Measurements from ENCODE around the gene EXOC3L1. TPM values are rescaled to one million over a fixed set of nuclear protein-coding genes. Genes with fewer than 3 reads are reported as not detected.

The EXOC3L1 gene
- total RNA-seq, 1 experiment from 2014 or later, result not detected

DNA sequence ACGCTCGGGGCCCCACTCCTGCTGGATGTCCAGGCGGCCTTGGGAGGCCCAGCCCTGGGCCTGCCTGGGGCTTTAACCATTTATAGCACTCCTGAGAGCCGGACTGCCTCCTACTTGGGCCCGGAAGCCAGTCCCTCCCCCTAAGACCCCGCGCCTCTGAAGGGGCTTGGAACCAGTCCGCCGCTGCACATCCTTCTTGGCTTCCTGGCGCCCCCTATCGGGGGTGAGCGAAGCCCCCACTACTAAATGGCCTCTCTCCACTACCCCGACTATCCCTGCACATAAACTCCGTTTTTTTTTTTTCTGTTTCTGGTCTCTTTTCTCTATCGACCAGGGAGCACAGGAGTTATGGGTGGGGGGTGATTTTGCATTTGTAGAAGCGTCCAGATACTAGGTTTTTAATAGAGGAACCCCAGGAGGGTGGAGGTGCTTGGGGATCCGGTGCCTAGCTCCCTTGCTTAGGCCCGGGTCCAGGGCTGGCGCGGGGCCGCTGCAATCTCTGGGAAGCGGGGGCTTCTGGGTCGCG, 20.2 kb downstream of the EXOC3L1 start:
- no peak for DNase-seq
- Histone ChIP-seq H3K4me3 (peak overlapping the region; percentile 74), H3K9me2 (ENCODE audit: insufficient read depth) (no peaks in the 10 kb centered on the region), H3K36me3 (ENCODE audit: low read depth) (no peaks in the 10 kb centered on the region), H2AFZ (peak overlapping the region; percentile 72), H3K27ac (peak overlapping the region; percentile 76), H3F3A (ENCODE audit: insufficient read depth, low read depth) (peaks cover 53% of the 10 kb centered on the region), H3K9me3 (ENCODE audit: insufficient read depth, low read depth) (no peaks in the 10 kb centered on the region), H3K4me1 (replicated peaks; ENCODE audit: insufficient read depth) (peaks cover 35% of the 10 kb centered on the region), H3K4me2 (peak overlapping the region; percentile 98), H3K27me3 (ENCODE audit: insufficient read depth, low read depth) (no peaks in the 10 kb centered on the region), H4K20me1 (ENCODE audit: insufficient read depth) (no peaks in the 10 kb centered on the region), H3K79me2 (ENCODE audit: low read depth) (peaks cover 15% of the 10 kb centered on the region; the same call in 1 of the 2 replicates)
- TSS peak; percentile 82 for BruUV-seq (replicated peaks)
- no peak for TF ChIP-seq EZH2 (IDR thresholded peaks at IDR 0.05; ENCODE audit: low read depth)
- TF ChIP-seq, protein P1, sequence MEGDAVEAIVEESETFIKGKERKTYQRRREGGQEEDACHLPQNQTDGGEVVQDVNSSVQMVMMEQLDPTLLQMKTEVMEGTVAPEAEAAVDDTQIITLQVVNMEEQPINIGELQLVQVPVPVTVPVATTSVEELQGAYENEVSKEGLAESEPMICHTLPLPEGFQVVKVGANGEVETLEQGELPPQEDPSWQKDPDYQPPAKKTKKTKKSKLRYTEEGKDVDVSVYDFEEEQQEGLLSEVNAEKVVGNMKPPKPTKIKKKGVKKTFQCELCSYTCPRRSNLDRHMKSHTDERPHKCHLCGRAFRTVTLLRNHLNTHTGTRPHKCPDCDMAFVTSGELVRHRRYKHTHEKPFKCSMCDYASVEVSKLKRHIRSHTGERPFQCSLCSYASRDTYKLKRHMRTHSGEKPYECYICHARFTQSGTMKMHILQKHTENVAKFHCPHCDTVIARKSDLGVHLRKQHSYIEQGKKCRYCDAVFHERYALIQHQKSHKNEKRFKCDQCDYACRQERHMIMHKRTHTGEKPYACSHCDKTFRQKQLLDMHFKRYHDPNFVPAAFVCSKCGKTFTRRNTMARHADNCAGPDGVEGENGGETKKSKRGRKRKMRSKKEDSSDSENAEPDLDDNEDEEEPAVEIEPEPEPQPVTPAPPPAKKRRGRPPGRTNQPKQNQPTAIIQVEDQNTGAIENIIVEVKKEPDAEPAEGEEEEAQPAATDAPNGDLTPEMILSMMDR (conservative IDR thresholded peaks at IDR 0.05), result peak; percentile 74
- intact Hi-C loops (cut with micrococcal nuclease; ENCODE audit: unreplicated experiment), result loop anchor here (5.0 kb wide), 2 partner anchors 78 to 152 kb away; partner anchors contain the start of genes FHOD1 and SLC9A5
- ChIA-PET CTCF (interaction anchor here (0.6 to 1.2 kb wide), 5 partner anchors 9 to 353 kb away, joined by 3 to 7 read pairs (median 4); partner anchors contain the start of gene HSD11B2), POLR2A (ENCODE audit: unreplicated experiment) (interaction anchor here (0.5 to 1.4 kb wide), 4 partner anchors 9 to 1538 kb away, joined by 4 to 12 read pairs (median 8); no protein-coding TSS in a partner anchor)

DNA sequence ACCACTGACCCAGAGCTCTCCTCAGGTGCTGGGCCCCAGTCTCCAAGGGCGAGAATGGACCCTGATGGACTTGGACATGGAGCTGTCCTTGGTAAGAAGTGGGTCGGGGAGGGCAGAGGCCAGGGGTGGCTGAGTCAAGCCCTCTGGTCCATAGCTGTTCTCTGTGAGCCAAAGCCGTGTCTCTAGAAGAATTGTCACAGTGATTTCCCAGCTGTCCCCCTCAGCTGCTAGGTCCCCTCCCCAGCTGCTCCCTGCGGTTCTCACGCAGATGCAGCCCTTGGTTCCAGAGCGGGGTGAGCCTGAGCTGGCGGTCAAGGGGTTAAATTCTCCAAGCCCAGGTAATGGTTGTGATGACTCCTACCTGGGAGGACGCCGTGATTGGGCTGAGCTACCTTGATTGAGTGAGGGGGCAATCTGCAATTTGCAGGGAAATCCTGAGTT, 20.9 kb downstream of the EXOC3L1 start:
- Histone ChIP-seq H3K4me3 (no peak overlapping the region), H3K9me2 (ENCODE audit: insufficient read depth) (no peaks in the 10 kb centered on the region), H4K20me1 (ENCODE audit: insufficient read depth) (no peaks in the 10 kb centered on the region), H2AFZ (no peak overlapping the region), H3K4me1 (replicated peaks; ENCODE audit: insufficient read depth) (peaks cover 32% of the 10 kb centered on the region), H3K4me2 (peak overlapping the region; percentile 98), H3K79me2 (ENCODE audit: low read depth) (peaks cover 15% of the 10 kb centered on the region; the same call in 1 of the 2 replicates), H3K36me3 (ENCODE audit: low read depth) (no peaks in the 10 kb centered on the region), H3F3A (ENCODE audit: insufficient read depth, low read depth) (peaks cover 46% of the 10 kb centered on the region), H3K9me3 (ENCODE audit: insufficient read depth, low read depth) (no peaks in the 10 kb centered on the region), H3K27me3 (ENCODE audit: insufficient read depth, low read depth) (no peaks in the 10 kb centered on the region), H3K27ac (no peak overlapping the region)
- TF ChIP-seq, protein P1 (conservative IDR thresholded peaks at IDR 0.05), result no peak
- no peak for TF ChIP-seq EZH2 (IDR thresholded peaks at IDR 0.05; ENCODE audit: low read depth)
- DNase-seq, result no peak
- ChIA-PET CTCF (interaction anchor here (0.6 to 0.7 kb wide), 3 partner anchors 15 to 147 kb away, joined by 3 to 4 read pairs (median 4); no protein-coding TSS in a partner anchor), POLR2A (ENCODE audit: unreplicated experiment) (no interaction called here)
- intact Hi-C loops (cut with micrococcal nuclease; ENCODE audit: unreplicated experiment), result no loop called here
- BruUV-seq (replicated peaks), result no TSS peak

DNA sequence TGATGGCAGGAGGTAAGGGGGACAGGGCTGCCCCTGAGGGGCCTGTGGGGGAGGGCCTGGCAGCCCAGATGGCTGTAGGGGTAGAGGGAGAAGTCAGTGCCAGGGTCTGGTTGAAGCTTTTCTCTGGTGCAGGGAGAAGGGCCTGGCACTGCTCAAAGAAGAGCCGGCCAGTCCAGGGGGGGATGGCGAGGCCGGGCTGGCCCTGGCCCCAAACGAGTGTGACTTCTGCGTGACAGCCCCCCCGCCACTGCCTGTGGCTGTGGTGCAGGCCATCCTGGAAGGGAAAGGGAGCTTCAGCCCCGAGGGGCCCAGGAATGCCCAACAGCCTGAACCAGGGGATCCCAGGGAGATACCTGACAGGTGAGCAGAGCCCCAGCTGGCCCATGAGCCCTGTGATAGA, 22.3 kb downstream of the EXOC3L1 start:
- Histone ChIP-seq H3F3A (ENCODE audit: insufficient read depth, low read depth) (peaks cover 32% of the 10 kb centered on the region), H3K4me2 (no peak overlapping the region), H3K9me2 (ENCODE audit: insufficient read depth) (no peaks in the 10 kb centered on the region), H3K36me3 (ENCODE audit: low read depth) (no peaks in the 10 kb centered on the region), H3K27me3 (ENCODE audit: insufficient read depth, low read depth) (no peaks in the 10 kb centered on the region), H2AFZ (no peak overlapping the region), H3K27ac (no peak overlapping the region), H3K4me1 (replicated peaks; ENCODE audit: insufficient read depth) (peaks cover 24% of the 10 kb centered on the region), H4K20me1 (ENCODE audit: insufficient read depth) (no peaks in the 10 kb centered on the region), H3K9me3 (ENCODE audit: insufficient read depth, low read depth) (no peaks in the 10 kb centered on the region), H3K79me2 (ENCODE audit: low read depth) (peaks cover 15% of the 10 kb centered on the region; the same call in 1 of the 2 replicates), H3K4me3 (no peak overlapping the region)
- ChIA-PET CTCF (no interaction called here), POLR2A (ENCODE audit: unreplicated experiment) (no interaction called here)
- no peak for TF ChIP-seq EZH2 (IDR thresholded peaks at IDR 0.05; ENCODE audit: low read depth)
- TF ChIP-seq, protein P1 (conservative IDR thresholded peaks at IDR 0.05), result no peak
- intact Hi-C loops (cut with micrococcal nuclease; ENCODE audit: unreplicated experiment), result no loop called here
- DNase-seq, result no peak
- BruUV-seq (replicated peaks), result no TSS peak

Measured in PC-9 (cell line).